GM19240 (cell line): ENCODE data around the gene CMTM2.
"Not testable (repeated sequence)": the region's sequence is repeated elsewhere in the genome, so short reads cannot be mapped to it uniquely, and the experiment has no call there.

Experiments used
- DNase-seq: peaks from one replicate; pipeline ENCODE4 v3.0.0; 2011; ENCODE audit warnings: low spot score; ENCODE audit not compliant: insufficient read length

The CMTM2 gene

DNA sequence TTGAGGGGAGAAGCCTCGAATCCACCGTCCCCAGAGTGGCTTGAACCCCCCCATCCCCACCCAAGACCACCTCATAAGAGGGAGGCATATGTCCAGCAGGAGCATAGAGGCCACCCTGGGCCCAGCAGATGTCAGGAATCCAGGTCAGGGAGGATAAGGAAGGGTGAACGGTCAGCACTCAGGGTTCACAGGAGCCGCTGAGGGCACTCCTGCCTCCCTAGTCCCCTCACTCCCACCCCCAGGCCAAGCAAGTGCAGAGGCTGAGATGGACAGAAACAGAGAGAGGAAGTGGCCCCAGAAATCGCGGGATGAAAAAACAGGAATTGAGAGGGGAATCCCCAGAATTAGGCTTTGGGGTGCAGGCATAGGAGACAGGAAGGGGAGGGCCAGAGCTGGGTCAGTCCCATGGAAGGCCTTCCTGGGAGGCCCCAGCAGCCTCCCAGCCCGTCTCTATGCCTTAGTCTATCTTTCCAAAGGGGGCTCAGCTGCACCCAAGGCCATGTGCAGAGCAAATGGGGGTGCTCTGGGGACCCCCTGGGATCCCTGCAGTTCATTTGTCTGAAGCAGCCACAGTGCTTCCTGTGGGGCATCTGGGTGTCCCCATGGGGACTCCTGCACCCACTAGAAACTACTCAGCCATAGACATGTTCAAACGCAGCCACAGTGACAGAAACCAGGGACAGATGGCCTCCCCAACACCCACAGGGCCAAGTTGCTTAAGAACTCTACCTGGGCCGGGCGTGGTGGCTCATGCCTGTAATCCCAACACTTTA, 26.9 kb downstream of the CMTM2 start:
- no peak for DNase-seq

DNA sequence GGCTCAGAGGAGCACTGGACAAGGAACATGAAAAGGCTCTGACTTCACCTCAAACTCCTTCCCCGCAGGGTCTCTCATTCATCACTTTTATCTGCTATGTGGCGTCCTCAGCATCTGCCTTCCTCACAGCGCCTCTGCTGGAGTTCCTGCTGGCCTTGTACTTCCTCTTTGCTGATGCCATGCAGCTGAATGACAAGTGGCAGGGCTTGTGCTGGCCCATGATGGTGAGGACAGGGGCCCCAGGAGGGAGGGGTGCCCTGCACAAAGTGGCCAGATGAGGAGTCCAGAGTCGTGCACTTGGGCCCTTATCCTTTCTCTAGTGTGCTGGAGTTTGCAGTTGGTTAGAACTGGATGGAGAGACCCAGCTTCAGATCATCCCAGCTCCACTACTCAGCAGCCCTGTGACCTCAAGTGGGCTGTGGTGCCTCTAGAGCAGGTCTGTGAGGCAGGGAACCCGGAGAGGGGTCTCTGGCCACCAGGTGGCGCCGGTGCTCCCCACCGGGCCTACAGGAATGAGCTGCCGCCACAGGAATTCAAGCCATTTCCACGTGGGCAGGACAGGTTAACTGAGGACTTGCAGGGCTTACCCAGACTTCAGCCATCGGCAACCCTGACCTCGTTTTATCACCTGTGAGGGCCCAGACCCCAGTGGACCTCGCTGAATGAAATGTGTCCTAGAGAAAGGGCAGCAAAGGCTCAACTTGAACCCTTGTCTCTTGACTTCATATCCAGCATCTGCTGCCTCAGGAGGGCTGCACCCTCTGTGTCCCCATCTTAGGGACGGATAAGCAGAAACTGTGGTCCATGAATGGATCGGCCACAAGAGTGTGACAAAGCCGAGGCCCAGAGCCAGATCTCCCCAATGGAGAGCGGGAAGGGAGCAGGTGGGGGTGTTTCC, 29.2 kb downstream of the CMTM2 start:
- peak; percentile 83 for DNase-seq

DNA sequence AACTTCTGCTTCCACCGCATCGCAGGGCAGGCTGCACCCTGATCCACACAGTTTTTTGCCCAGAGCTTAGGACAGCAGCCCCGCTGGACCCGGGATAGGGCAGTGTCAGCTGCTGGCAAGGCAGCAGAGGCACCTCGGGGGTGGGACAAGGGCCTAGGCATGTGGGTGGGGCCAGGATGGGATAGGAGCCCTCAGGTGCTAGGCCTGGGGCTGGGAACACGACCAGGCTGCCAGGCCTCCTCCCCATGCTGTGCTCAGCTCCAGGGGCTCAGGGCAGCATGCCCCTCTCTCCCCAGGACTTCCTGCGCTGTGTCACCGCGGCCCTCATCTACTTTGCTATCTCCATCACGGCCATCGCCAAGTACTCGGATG, 29.9 kb downstream of the CMTM2 start:
- no peak for DNase-seq

DNA sequence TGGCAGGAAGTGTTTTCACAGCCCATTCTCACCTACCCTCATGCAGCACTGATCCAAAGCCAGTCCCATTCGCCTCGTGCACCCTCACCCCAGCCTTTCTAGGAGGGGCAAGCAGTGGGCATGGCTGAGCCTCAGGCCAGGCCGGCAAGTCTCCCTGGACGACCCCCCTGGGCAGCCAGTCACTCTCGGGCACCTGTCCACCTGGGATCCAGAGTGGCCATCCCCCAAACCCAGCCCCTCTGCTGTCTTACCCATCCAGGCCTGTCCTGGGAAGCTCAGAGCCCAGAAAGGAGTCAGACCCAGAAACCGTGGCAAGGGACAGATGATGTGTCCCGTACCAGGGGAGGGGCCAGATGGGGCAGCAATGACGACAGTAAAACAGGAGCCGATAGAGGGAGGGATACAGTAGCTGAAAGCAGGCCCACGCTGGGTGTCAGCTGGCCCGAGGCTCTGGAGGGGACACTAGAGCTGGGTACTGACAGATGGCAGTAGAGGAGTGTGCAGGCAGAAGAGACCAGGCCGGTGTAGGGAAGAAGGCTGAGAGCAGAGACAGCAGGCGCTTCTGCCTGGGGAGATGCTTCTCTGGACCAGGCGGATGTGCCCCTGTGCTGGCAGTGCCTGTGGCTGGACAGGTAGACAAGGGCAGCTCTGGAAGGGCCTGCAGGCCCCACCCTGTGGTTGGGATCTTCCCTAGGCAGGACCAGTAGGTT, 31.0 kb downstream of the CMTM2 start:
- DNase-seq: no peak

DNA sequence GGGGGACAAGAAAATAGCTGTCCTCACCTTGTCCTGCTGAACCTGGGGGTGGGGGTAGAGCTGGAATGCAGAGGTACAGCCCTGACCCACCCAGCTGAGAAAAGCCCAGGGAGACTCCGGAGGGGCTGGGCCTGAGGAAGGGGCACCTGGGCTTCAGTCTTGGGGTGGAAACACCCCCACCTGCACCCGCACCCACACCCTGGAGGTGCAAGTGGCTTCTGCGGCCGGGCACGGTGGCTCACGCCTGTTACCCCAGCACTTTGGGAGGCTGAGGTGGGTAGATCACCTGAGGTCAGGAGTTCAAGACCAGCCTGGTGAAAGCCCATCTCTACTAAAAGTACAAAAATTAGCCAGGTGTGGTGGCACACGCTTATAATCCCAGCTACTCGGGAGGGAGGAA, 32.6 kb downstream of the CMTM2 start:
- DNase-seq: not testable (repeated sequence)

DNA sequence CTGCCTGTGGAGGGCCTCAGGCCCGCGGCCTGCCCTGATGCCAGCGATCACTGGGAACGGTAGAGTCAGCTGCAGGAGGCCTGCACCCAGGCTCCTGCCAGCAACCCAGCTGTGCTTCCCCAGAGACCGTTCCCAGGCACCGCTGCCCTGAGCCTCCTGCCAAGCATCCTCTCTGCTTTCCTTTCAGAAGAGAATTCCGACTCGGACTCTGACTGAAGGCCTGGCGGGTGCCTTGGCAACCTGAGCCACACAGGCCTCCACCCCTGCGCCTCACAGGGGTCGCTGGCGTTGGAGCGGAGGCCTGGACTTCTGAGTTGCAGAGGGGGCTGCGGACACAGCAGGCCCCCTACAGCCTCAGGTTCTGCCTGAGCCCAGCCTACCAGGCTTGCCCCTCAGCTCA, 33.2 kb downstream of the CMTM2 start:
- no peak for DNase-seq

DNA sequence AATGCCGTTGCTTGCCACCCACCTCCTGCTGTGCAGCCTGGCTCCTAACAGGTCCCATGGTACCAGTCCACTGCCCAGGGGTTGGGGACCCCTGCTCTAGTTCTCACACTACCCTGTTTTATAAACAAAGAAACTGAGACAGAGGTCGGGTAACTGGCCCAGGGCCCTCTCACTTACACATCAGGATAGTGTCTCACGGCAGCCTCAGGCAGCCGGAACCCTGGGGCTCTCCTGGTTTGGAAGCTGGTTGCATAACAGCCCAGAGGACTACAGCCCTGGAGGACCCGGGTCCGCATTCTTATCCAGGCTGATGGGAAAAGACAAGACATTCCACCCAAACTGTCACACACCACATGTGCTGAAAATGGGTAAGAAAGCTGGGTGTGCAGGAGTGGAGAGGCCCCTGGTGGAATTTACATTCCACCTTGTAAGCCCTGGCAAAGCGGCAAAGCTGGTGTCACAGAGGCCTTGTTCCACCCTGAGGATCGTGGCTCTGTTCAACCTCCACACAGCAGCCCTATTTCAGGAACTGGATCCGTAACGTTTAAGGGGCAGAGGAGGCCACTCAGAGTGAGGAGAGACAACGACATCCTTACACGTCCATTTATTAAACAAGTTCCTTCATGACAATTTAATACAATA, 35.0 kb downstream of the CMTM2 start:
- DNase-seq: no peak

DNA sequence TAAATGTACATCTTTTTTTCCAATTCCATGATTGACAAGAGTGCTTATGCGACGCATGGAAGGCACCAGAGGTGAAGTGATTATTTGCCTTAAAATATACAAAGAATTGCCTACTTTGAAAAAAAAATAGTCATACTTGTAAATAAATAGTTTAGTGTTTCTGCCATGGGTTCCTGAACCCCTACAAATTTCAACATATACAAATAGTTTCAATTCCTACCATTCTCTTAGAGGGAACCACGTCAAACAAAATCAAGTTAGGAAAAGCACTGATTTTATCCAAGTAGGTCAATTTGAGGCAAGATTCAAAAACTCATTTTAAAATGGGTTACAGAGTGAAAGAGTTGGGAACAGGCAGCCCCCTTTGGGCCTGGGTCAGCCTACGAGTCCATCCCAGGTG, 36.9 kb downstream of the CMTM2 start:
- DNase-seq: no peak

DNA sequence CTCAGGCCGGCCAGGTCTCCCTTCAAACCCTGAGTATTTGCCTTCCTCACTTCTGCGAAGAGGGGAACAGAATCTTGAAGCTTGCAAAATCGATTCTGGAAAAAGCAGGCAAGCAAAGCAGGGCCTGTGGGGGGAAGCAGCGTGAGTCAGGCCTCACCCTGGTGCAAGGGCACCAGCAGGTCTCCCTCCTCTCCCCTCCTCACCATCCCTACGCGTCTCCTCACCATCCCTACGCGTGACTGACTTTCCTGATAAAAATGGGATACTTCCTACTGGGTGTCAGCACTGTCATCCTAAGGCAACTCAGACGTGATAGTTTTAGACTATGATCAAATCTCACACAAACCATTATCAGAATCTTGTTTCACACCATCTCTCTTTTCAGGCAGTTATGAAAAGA, 37.3 kb downstream of the CMTM2 start:
- no peak for DNase-seq

DNA sequence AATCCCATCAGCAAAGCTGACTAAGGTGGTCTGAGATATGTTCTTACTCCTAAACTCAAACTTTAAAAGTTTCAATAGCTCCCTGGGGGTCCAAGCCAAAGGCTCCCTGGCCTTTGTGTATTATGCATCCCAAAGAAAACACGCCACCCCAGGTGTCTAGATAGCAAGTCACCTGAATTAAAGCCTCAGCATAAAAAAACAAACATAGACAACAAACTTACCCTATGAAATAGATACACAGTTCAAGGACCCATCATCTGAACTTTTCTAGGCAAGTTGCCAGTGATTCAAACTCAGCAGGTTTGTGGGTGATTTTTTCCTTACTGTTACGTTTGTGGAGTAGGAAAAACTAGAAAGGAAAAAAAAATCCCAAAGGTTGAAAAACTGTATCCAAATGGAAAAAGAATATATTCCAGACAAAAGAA, 37.8 kb downstream of the CMTM2 start:
- no peak for DNase-seq

DNA sequence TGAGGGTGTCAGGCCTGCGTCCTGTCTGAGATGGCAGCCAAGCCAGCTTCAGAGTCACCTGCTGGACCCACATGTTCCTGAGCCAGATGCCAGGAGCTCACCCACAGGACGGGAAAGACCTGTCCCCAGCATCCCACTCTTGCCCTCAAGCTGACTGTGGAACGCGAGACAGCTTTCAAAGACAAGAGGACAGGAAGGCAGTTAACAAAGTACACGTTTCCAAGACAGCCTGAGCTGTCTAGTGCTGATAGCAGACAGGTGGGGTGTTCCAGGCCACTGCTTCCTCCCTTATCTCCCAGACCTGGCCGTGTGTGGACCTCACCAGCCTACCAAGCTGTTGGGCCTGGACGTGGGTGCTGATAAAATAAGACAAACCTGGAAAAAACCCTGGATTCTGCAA, 38.5 kb downstream of the CMTM2 start:
- DNase-seq: no peak

DNA sequence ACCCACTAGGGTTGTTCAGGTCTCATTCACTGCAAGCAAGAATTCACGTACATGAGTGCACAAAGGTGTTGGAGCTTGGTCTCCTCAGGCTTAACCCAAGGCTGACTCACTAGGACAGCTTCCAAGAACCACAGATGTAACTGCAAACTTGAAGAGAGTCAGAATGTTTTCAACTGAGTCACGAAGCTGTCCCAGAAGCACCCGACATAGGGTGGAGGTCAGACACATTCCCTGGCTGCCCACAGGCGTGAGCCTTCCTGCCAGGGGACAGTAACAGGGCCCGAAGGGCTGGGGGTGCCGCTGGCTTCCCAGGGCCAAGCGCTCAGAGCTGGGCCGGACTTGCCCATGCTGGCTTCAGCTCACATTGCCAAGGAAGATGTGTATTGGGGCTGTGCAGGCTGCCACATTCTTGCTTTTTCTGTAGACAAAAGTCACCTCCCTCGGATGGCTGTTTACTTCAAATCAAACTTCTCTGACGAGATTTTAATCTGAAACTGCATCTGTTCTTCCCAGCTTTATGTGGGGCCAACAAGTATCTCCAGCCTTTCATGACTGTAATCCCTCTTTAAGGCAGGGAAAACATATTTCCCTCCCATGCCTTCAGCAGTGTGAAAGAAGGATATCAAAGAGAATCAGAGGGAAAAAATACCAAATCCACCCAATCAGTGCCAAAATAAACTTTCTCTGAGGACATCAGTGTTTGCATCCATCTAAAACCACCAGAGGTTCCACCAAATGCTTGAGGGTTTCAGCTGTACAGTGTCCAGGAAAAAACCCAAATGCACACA, 39.5 kb downstream of the CMTM2 start:
- DNase-seq: no peak

DNA sequence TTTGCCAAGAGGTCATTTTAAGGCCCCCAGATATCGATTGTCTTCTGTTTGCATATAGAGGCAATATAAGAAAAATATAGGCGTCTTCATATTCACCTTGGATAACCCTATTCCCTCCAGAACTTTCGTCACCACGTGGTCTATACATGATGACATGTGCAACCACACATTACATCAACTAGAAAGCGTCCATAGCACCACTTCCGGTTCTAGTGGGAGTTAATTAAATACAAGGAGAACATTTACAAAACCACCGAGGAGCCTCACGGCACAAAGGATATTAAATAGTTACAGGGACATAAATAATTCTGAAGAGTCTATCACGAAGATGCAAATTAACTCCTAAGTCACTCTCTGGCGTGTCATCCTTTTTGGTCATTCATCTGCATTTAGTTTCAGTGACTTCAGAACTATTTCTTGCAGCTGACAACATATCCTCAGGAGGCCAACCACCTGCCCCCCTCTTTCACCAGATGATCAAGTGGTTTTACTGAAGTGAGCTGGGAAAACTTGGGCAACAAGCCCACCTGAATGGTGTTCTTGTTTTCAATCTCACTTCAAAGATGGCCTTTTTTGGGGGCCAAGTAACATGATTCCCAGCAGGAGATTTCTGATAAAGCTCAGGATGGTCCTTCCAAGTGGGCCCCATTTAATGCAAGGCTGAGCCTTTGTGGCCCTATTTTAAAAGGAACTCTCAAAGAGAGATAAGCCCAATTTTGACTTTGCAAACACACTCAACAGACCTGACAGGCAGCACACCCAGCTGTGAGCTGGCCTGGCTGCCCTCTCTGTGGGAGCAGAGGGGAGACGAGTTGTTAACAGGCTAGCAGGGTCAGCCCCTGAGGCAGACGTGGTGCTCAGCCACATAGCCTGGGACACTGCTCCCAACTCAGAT, 40.5 kb downstream of the CMTM2 start:
- no peak for DNase-seq

DNA sequence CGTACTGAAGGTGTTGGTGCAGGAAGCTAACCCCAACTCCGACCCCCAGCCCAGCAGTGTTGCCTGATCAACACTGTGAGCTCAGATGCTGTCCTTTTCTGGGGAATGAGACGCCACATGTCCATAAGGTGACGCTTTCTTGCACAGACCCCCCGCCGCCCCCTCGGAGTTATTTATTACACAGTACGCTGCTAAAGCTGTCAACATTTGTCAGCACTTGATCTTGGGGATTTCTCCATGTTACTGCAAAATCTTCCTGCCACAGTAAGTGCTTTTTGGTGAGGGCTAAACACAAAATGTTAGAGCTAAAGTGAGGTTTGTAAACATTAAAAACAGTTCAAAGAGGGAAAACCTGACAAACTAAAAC, 41.1 kb downstream of the CMTM2 start:
- no peak for DNase-seq

DNA sequence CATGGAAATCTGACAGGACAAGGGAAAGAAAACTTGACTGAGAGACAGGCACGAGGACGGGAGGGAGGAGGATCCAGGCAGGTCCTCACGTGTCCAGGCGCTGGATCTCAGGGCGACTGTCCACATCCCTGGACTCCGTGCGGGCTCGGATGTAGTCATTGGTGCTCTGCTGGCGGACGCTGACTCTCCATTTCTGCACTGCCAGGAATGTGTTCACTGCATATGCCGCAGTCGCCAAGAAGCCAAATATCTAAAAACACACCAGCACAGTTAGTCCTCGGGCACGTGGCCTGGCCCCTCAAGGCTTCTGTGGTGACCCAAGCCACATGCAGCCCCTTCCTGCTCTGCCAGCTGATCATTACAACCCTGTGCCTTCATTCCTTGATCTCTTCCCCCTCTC, 42.7 kb downstream of the CMTM2 start:
- DNase-seq: no peak

DNA sequence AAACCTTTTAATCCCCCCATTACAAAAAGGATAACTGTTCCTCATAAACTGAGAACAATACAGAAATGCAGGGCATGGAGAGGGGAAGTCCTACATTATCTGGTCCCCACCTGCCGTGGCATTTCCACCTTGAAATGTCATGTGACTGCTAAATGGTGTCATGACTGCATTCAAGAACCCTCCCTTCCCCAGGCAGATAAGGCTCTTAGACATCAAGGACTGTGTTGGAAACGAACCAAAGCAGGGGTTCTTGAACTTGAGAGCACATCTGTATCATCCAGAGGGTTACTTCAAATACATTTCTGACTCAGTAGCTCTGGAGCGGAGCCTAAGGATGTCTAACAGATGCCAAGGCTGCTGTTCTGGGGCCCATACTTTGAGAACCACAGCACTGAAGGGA, 43.6 kb downstream of the CMTM2 start:
- DNase-seq: no peak

DNA sequence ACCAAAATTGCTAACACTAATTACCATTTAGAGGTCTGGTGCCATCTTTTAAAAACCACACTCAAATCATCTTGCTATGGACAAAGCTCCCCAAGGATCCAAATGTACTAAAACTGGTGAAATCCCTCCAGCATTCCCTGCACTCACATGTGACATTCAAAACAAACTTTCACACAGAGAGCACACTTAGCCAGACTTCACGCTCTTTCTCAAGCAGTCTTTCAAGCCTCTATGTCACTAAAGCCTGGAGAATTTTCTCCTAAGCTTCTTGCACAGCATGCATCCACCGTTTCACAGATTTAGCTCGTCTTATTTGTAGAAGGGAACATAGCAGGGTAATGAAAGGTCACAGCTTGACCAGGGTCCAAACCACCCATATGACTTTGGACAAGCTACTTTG, 44.5 kb downstream of the CMTM2 start:
- DNase-seq: no peak

DNA sequence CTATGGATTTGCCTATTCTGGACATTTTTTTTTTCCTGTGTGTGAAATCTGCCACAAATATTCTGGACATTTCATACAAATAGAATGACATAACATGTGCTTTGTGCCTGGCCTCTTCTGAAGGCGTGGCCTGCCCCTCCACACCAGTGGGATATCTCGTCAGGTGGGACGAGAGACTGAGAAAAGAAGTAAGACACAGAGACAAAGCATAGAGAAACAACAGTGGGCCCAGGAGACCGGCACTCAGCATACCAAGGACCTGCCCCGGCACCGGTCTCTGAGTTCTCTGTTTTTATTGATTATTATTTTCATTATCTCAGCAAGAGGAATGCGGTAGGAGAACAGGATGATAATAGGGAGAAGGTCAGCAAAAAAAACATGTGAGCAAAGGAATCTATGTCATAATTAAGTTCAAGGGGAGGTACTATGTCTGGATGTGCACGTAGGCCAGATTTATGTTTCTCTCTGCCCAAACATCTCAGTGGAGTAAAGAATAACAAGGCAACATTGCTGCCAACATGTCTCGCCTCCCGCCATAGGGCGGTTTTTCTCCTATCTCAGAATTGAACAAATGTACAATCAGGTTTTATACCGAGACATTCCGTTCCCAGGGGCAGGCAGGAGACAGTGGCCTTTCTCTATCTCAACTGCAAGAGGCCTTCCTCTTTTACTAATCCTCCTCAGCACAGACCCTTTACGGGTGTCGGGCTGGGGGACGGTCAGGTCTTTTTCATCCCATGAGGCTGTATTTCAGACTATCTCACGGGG, 48.5 kb downstream of the CMTM2 start:
- not testable (repeated sequence) for DNase-seq

DNA sequence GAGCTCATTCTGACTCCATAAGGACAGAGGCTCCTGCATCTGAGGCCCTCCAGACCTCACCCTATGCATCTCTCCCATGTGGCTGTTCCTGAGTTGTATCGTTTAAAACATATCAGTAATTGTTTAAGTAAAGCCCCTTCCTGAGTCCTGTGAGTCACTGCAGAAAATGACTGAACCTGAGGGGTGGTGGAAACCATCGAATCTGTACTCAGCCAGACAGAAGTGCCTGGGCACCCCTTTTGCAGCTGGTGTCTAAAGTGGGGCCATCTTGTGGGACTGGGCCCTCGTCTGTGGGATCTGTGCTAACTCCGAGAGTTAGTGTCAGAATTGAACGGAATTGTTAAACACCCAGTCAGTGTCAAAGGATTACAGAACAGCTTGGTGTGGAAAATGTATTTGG, 50.6 kb downstream of the CMTM2 start:
- no peak for DNase-seq
